Liver (tissue), 9 donors: ENCODE measurements around the gene PIGL. TPM values are rescaled to one million over a fixed set of nuclear protein-coding genes. Genes with fewer than 3 reads are reported as not detected.

Experiments used
- DNase-seq: peaks from one replicate; pipeline ENCODE4 v3.0.0-alpha.2; 2017; ENCODE audit warnings: low spot score
- H3K27ac ChIP-seq, 2 donors: one replicate each; pipeline ENCODE4 v1.7.0; 2013; ENCODE audit warnings: inconsistent platforms in 2 of 2, low read length in 2 of 2, control low read depth in 1 of 2, low read depth in 1 of 2, mild to moderate bottlenecking in 1 of 2
- H3K27me3 ChIP-seq, 4 donors: one replicate each; pipeline versions ENCODE4 v1.6.1 to v1.7.0; 2013; ENCODE audit warnings: low read length in 3 of 4, inconsistent platforms in 1 of 4, mild to moderate bottlenecking in 1 of 4, moderate library complexity in 1 of 4; ENCODE audit not compliant: control insufficient read depth in 4 of 4, insufficient read depth in 4 of 4
- H3K36me3 ChIP-seq, 4 donors: one replicate each; pipeline versions ENCODE4 v1.6.1 to v1.7.0; 2013; ENCODE audit warnings: low read length in 3 of 4, mild to moderate bottlenecking in 3 of 4, low read depth in 1 of 4, moderate library complexity in 1 of 4; ENCODE audit not compliant: control insufficient read depth in 4 of 4, insufficient read depth in 3 of 4
- H3K4me1 ChIP-seq, 4 donors: one replicate each; pipeline versions ENCODE4 v1.6.1 to v1.7.0; 2013; ENCODE audit warnings: low read length in 3 of 4, mild to moderate bottlenecking in 3 of 4, moderate library complexity in 1 of 4; ENCODE audit not compliant: control insufficient read depth in 4 of 4, insufficient read depth in 4 of 4
- H3K4me3 ChIP-seq, 3 donors: one replicate each; pipeline versions ENCODE4 v1.6.1 to v1.7.0; 2013; ENCODE audit warnings: low read length in 3 of 3, control low read depth in 1 of 3, low read depth in 1 of 3, mild to moderate bottlenecking in 1 of 3
- H3K9ac ChIP-seq, 2 donors: one replicate each; pipeline ENCODE4 v1.7.0; 2013; ENCODE audit warnings: low read length in 2 of 2, mild to moderate bottlenecking in 2 of 2, moderate library complexity in 2 of 2, control low read depth in 1 of 2, low read depth in 1 of 2
- H3K9me3 ChIP-seq, 4 donors: one replicate each; pipeline versions ENCODE4 v1.6.1 to v1.7.0; 2013; ENCODE audit warnings: low read length in 3 of 4; ENCODE audit not compliant: control insufficient read depth in 4 of 4
- CTCF ChIP-seq: fragments of 150-350 bp; IDR thresholded peaks from 2 replicates; pipeline ENCODE4 v1.5.1; 2017; ENCODE audit warnings: improper control_type of control experiment, low read depth, low read length; ENCODE audit not compliant: missing input control
- EGR1 ChIP-seq, 2 donors: IDR thresholded peaks; 2 replicates each; pipeline ENCODE4 v1.6.1; 2016 to 2018; ENCODE audit warnings: antibody characterized with exemption in 2 of 2, low read depth in 2 of 2
- FOXA2 ChIP-seq: IDR thresholded peaks from 2 replicates; pipeline ENCODE4 v1.6.1; 2016; ENCODE audit warnings: antibody characterized with exemption
- GABPA ChIP-seq, 2 donors: IDR thresholded peaks in 1 of 2; conservative IDR thresholded peaks in 1 of 2; 2 replicates each; pipeline ENCODE4 v1.6.1; 2016; ENCODE audit warnings: antibody characterized with exemption in 2 of 2, mild to moderate bottlenecking in 1 of 2, moderate library complexity in 1 of 2
- MAX ChIP-seq: IDR thresholded peaks from 2 replicates; pipeline ENCODE4 v1.6.1; 2016; ENCODE audit warnings: antibody characterized with exemption
- NR2F2 ChIP-seq: IDR thresholded peaks from 2 replicates; pipeline ENCODE4 v1.6.1; 2016; ENCODE audit warnings: antibody characterized with exemption
- RXRA ChIP-seq, 2 donors: IDR thresholded peaks; 2 replicates each; pipeline ENCODE4 v1.6.1; 2017 to 2018; ENCODE audit warnings: antibody characterized with exemption in 2 of 2, mild to moderate bottlenecking in 1 of 2
- SP1 ChIP-seq: IDR thresholded peaks from 2 replicates; pipeline ENCODE4 v1.6.1; 2018; ENCODE audit warnings: antibody characterized with exemption, mild to moderate bottlenecking
- TAF1 ChIP-seq: conservative IDR thresholded peaks from 2 replicates; pipeline ENCODE4 v1.6.1; 2016; ENCODE audit warnings: antibody characterized with exemption, mild to moderate bottlenecking
- WGBS: extraction: QIAGEN DNeasy Blood & Tissue Kit; methylation state at CpG from one replicate; pipeline ENCODE4 v1.1.7; 2013; 5-methylcytosine and 5-hydroxymethylcytosine counted together
- polyA plus RNA-seq, 2 donors: library from polyadenylated mRNA; stranded (reverse) in 1 of 2; unstranded in 1 of 2; fragments of 200-250 nt in 1 of 2; fragments of >200 nt in 1 of 2; fragmentation: Nextera tagmentation in 1 of 2; extraction: Ambion mirVana in 1 of 2; gene quantifications; one replicate each; pipeline versions ENCODE4 v1.2.1 to v1.2.3, GENCODE V29; 2013 to 2015
- total RNA-seq, 2 donors: library from RNA; depleted of rRNA; stranded (reverse); fragments of >200 nt; gene quantifications; one replicate each; pipeline ENCODE4 v1.2.3, GENCODE V29; 2014
- TF ChIP-seq, protein P1 (sequence below): IDR thresholded peaks from 2 replicates; pipeline ENCODE4 v1.6.1; 2016; ENCODE audit warnings: antibody characterized with exemption
- donor health status: healthy.
- donor health status: healthy.
- donor health status: healthy.
- donor health status: healthy.
- donor health status: healthy.

PIGL gene
- total and polyA plus RNA-seq, 4 donors, result 6.7 to 34.7 (median 14.7) TPM

GRCh38 chr17:16262201-16262600 lies 45.2 kb downstream of the PIGL start (continued):
- TF ChIP-seq, protein P1, sequence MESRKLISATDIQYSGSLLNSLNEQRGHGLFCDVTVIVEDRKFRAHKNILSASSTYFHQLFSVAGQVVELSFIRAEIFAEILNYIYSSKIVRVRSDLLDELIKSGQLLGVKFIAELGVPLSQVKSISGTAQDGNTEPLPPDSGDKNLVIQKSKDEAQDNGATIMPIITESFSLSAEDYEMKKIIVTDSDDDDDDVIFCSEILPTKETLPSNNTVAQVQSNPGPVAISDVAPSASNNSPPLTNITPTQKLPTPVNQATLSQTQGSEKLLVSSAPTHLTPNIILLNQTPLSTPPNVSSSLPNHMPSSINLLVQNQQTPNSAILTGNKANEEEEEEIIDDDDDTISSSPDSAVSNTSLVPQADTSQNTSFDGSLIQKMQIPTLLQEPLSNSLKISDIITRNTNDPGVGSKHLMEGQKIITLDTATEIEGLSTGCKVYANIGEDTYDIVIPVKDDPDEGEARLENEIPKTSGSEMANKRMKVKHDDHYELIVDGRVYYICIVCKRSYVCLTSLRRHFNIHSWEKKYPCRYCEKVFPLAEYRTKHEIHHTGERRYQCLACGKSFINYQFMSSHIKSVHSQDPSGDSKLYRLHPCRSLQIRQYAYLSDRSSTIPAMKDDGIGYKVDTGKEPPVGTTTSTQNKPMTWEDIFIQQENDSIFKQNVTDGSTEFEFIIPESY, result no peak

- WGBS, result 84% methylated on average over 6 of the region's 6 CpGs
- DNase-seq, result no peak
- Histone ChIP-seq H3K27ac (no peak overlapping the region), H3K36me3 (no peaks in the 10 kb centered on the region), H3K9ac (no peak overlapping the region), H3K27me3 (no peaks in the 10 kb centered on the region), H3K9me3 (no peaks in the 10 kb centered on the region), H3K4me1 (peaks cover 0 to 3% (median 0%) of the 10 kb centered on the region in 4 donors), H3K4me3 (no peak overlapping the region)
- TF ChIP-seq NR2F2 (no peak), RXRA (IDR thresholded peaks at IDR 0.05) (no peak), FOXA2 (no peak), EGR1 (IDR thresholded peaks at IDR 0.05; ENCODE audit: low read depth in 2 of 2) (no peak)
These were observed 50.2 kb downstream of the PIGL start for GRCh38 chr17:16267174-16267573.

GRCh38 chr17:16269658-16270057 lies 52.6 kb downstream of the PIGL start:
- no peak overlapping the region for H3K4me3 ChIP-seq
- H3K9ac ChIP-seq, result no peak overlapping the region
- DNase-seq, result no peak
- peaks cover 0 to 3% (median 0%) of the 10 kb centered on the region in 4 donors for H3K4me1 ChIP-seq
- H3K36me3 ChIP-seq, result no peaks in the 10 kb centered on the region
- 92% methylated on average over 2 of the region's 2 CpGs for WGBS
- H3K27me3 ChIP-seq, result no peaks in the 10 kb centered on the region
- TF ChIP-seq EGR1 (IDR thresholded peaks at IDR 0.05; ENCODE audit: low read depth in 2 of 2), result no peak
- no peak for TF ChIP-seq TAF1
- TF ChIP-seq SP1, result no peak
- TF ChIP-seq NR2F2, result no peak
- no peak for TF ChIP-seq CTCF
- TF ChIP-seq RXRA (IDR thresholded peaks at IDR 0.05), result no peak
- TF ChIP-seq MAX, result no peak
- TF ChIP-seq GABPA (IDR thresholded peaks at IDR 0.05 in 1 of 2, conservative IDR thresholded peaks at IDR 0.05 in 1 of 2), result no peak
- TF ChIP-seq, protein P1, result no peak
- no peaks in the 10 kb centered on the region for H3K9me3 ChIP-seq
- no peak overlapping the region for H3K27ac ChIP-seq
